T-helper 1 cell treated with Interleukin-12 subunit alpha and Interleukin-12 subunit beta and Interleukin-4 antibody, amounts not matched to agents 30 ng/mL and 1 ng/mL, for 36 hours (primary cell): ENCODE measurements around the gene GRIN3B. TPM values are rescaled to one million over a fixed set of nuclear protein-coding genes. Genes with fewer than 3 reads are reported as not detected.

Experiments
- intact Hi-C: fragments of 100-400 bp; cut with micrococcal nuclease; formaldehyde crosslinking; loops from one replicate; pipeline ENCODE4 v1.15.1; 2024
- total RNA-seq: library from RNA; stranded (reverse); gene quantifications from 2 replicates; pipeline ENCODE4 v1.2.3, GENCODE V29; 2022

GRIN3B gene
- total RNA-seq, 1 donor from 2014 or later, result not detected

- intact Hi-C loops, result no loop called here
Measured at GRCh38 chr19:1004803-1005664, 4.8 kb downstream of the GRIN3B start.

GRCh38 chr19:1006711-1007398, 6.6 kb downstream of the GRIN3B start:
- intact Hi-C loops, result no loop called here

GRCh38 chr19:1007399-1008251, 7.4 kb downstream of the GRIN3B start:
- intact Hi-C loops, result no loop called here

- intact Hi-C loops, result no loop called here
Measured at GRCh38 chr19:1008268-1009040, 8.2 kb downstream of the GRIN3B start.

GRCh38 chr19:1009041-1009980, 9.1 kb downstream of the GRIN3B start:
- intact Hi-C loops, result no loop called here

GRCh38 chr19:1009981-1010538, 9.8 kb downstream of the GRIN3B start:
- intact Hi-C loops, result no loop called here

- intact Hi-C loops, result no loop called here
Measured at GRCh38 chr19:1010586-1011510, 10.6 kb downstream of the GRIN3B start.

GRCh38 chr19:1011831-1012333, 11.7 kb downstream of the GRIN3B start:
- intact Hi-C loops, result no loop called here

GRCh38 chr19:1012334-1012733, 12.1 kb downstream of the GRIN3B start:
- intact Hi-C loops, result no loop called here

GRCh38 chr19:1013218-1013617, 13.0 kb downstream of the GRIN3B start:
- intact Hi-C loops, result no loop called here

- intact Hi-C loops, result no loop called here
Measured at GRCh38 chr19:1014161-1015060, 14.2 kb downstream of the GRIN3B start.

GRCh38 chr19:1015061-1015781, 15.0 kb downstream of the GRIN3B start:
- intact Hi-C loops, result no loop called here

- intact Hi-C loops, result no loop called here
Measured at GRCh38 chr19:1015782-1016646, 15.8 kb downstream of the GRIN3B start.

- intact Hi-C loops, result no loop called here
Measured at GRCh38 chr19:1016647-1017114, 16.5 kb downstream of the GRIN3B start.

- intact Hi-C loops, result no loop called here
Measured at GRCh38 chr19:1017115-1017905, 17.1 kb downstream of the GRIN3B start.
